DMS 273 (cell line): ENCODE results near the gene SPO11.

ENCODE experiments used
- DNase-seq: peaks from one replicate; lab custom pipeline; 2025; ENCODE audit not compliant: unreplicated experiment; lab: John Stamatoyannopoulos, UW

SPO11 gene

GRCh38 chr20:57310821-57311514 is 18.6 kb upstream of the SPO11 start:
- no peak for DNase-seq

GRCh38 chr20:57312138-57312537 is 17.5 kb upstream of the SPO11 start:
- no peak for DNase-seq

GRCh38 chr20:57313230-57313629 is 16.4 kb upstream of the SPO11 start:
- no peak for DNase-seq

GRCh38 chr20:57313951-57314350 is 15.7 kb upstream of the SPO11 start:
- no peak for DNase-seq

- DNase-seq = no peak
Observed at GRCh38 chr20:57315083-57315975, 14.3 kb upstream of the SPO11 start.

- no peak for DNase-seq
Observed at GRCh38 chr20:57315976-57316480, 13.6 kb upstream of the SPO11 start.

- DNase-seq = no peak
Observed at GRCh38 chr20:57316795-57317201, 12.8 kb upstream of the SPO11 start.

GRCh38 chr20:57317316-57317788 is 12.3 kb upstream of the SPO11 start:
- no peak for DNase-seq

- no peak for DNase-seq
Observed at GRCh38 chr20:57317789-57318371, 11.7 kb upstream of the SPO11 start.

GRCh38 chr20:57319584-57319983 is 10.0 kb upstream of the SPO11 start:
- no peak for DNase-seq

- no peak for DNase-seq
Observed at GRCh38 chr20:57320358-57320757, 9.2 kb upstream of the SPO11 start.

- no peak for DNase-seq
Observed at GRCh38 chr20:57321142-57321541, 8.5 kb upstream of the SPO11 start.

- no peak for DNase-seq
Observed at GRCh38 chr20:57322476-57322875, 7.1 kb upstream of the SPO11 start.

GRCh38 chr20:57323034-57323433 is 6.6 kb upstream of the SPO11 start:
- DNase-seq = peak; percentile 61

- DNase-seq = no peak
Observed at GRCh38 chr20:57325632-57326356, 3.8 kb upstream of the SPO11 start.

GRCh38 chr20:57326667-57327455 is 2.7 kb upstream of the SPO11 start:
- peak; percentile 21 for DNase-seq

GRCh38 chr20:57327820-57328219 is 1.8 kb upstream of the SPO11 start:
- DNase-seq = no peak

- no peak for DNase-seq
Observed at GRCh38 chr20:57330998-57331397, 1.4 kb downstream of the SPO11 start.

- DNase-seq = peak; percentile 32
Observed at GRCh38 chr20:57332105-57333089, 2.8 kb downstream of the SPO11 start.
